ENCODE measurements around the gene NEU4.

Gene NEU4

DNA sequence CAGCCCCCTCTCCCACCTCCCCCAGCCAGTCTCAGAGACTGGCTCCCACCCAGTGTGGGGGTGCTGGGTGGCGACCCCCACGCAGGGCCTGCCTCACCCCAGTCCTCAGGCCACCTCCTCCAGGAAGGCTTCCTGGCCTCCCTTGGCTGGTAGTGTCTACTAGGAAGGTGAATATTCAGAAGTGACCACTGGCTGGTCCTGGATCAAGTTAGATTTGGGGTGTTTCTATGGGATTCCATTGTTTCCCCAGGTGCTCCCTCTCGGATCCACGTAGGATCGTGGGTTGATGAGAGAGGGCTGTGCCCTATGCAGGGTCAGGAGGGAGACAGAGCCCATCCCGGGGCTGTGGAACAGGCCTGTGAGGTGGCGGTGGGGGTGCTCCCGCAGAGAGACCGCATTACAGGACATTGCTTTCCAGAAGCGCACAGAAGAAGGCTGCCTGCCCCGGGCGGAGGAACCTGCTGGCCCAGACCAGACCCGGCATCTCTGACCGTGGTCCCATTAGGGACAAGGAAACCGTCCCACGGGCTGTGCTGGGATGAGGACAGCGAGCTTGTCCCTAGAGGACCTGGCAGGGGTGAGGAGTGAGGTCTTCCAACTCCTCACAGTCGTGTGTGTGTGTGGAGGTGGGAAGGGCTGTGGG is 46.4 kb downstream of the NEU4 start:
- TF ChIP-seq, protein P1, sequence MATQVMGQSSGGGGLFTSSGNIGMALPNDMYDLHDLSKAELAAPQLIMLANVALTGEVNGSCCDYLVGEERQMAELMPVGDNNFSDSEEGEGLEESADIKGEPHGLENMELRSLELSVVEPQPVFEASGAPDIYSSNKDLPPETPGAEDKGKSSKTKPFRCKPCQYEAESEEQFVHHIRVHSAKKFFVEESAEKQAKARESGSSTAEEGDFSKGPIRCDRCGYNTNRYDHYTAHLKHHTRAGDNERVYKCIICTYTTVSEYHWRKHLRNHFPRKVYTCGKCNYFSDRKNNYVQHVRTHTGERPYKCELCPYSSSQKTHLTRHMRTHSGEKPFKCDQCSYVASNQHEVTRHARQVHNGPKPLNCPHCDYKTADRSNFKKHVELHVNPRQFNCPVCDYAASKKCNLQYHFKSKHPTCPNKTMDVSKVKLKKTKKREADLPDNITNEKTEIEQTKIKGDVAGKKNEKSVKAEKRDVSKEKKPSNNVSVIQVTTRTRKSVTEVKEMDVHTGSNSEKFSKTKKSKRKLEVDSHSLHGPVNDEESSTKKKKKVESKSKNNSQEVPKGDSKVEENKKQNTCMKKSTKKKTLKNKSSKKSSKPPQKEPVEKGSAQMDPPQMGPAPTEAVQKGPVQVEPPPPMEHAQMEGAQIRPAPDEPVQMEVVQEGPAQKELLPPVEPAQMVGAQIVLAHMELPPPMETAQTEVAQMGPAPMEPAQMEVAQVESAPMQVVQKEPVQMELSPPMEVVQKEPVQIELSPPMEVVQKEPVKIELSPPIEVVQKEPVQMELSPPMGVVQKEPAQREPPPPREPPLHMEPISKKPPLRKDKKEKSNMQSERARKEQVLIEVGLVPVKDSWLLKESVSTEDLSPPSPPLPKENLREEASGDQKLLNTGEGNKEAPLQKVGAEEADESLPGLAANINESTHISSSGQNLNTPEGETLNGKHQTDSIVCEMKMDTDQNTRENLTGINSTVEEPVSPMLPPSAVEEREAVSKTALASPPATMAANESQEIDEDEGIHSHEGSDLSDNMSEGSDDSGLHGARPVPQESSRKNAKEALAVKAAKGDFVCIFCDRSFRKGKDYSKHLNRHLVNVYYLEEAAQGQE (IDR thresholded peaks at IDR 0.05; ENCODE audit: insufficient read depth in 1 of 2, low read depth in 2 of 2, low read length in 2 of 2): no peak
- TF ChIP-seq POLR2AphosphoS5 (IDR thresholded peaks at IDR 0.05; ENCODE audit: low read depth, low read length) (no peak), SIN3A (IDR thresholded peaks at IDR 0.05; ENCODE audit: borderline replicate concordance, insufficient read depth, low read length) (no peak), TAF1 (IDR thresholded peaks at IDR 0.05; ENCODE audit: borderline replicate concordance, insufficient read depth, low read length) (no peak), FOXP2 (optimal IDR thresholded peaks at IDR 0.05; ENCODE audit: borderline replicate concordance, extremely low read depth, extremely low read length, insufficient read depth) (no peak)

DNA sequence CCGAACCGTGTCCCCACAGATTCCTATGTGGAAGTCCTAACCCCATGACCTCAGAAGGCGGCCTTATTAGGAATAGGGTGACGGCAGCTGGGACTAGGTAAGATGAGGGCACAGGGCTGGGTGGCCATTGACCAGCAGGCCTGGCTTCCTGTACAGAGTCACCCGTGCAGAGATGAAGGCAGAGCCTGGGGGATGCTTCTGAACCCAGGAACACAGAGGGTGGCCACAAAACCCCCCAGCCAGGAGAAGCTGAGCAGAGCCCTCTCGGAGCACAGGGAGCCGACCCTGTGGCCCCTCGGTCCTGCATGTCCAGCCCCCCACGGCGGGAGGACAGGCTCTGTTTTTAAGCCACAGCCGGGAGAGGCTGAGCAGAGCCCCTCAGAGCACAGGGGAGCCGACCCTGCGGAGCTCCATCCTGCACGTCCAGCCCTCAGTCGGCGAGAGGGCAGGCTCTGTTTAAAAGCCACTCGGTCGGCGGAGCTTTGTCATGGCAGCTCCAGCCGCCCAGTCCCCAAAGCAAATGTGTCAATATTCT is 47.0 kb downstream of the NEU4 start:
- TF ChIP-seq FOXP2 (optimal IDR thresholded peaks at IDR 0.05; ENCODE audit: borderline replicate concordance, extremely low read depth, extremely low read length, insufficient read depth) (no peak), SIN3A (IDR thresholded peaks at IDR 0.05; ENCODE audit: borderline replicate concordance, insufficient read depth, low read length) (no peak), POLR2AphosphoS5 (IDR thresholded peaks at IDR 0.05; ENCODE audit: low read depth, low read length) (no peak), TAF1 (IDR thresholded peaks at IDR 0.05; ENCODE audit: borderline replicate concordance, insufficient read depth, low read length) (no peak)
- TF ChIP-seq, protein P1 (IDR thresholded peaks at IDR 0.05; ENCODE audit: insufficient read depth in 1 of 2, low read depth in 2 of 2, low read length in 2 of 2): no peak

DNA sequence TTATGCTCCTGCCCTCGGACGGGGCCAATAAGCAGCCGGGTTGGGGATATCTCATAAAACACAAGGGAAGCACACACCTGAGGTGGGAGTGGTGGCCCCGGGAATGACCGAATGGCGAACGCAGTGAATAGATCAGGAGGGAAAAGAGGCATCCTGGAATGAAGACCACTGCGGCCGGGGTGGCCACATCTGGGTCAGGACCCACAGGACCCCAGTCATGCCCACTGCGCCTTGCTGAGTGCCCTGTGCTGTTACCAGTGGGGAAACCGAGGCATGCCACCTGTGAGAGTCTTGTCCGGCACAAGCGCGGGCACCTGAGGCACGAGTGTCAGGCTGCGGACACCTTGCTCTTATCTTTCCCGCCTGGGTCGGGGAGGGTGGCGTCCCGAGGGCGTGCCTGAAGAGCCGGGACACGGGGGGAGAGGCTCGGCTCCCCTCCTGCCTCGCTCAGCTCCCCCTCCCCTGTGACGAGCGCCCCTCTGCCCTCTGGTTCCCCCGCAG is 48.1 kb downstream of the NEU4 start:
- TF ChIP-seq, protein P1 (IDR thresholded peaks at IDR 0.05; ENCODE audit: insufficient read depth in 1 of 2, low read depth in 2 of 2, low read length in 2 of 2): no peak
- TF ChIP-seq SIN3A (IDR thresholded peaks at IDR 0.05; ENCODE audit: borderline replicate concordance, insufficient read depth, low read length): no peak
- TF ChIP-seq TAF1 (IDR thresholded peaks at IDR 0.05; ENCODE audit: borderline replicate concordance, insufficient read depth, low read length): no peak
- no peak for TF ChIP-seq FOXP2 (optimal IDR thresholded peaks at IDR 0.05; ENCODE audit: borderline replicate concordance, extremely low read depth, extremely low read length, insufficient read depth)
- no peak for TF ChIP-seq POLR2AphosphoS5 (IDR thresholded peaks at IDR 0.05; ENCODE audit: low read depth, low read length)

DNA sequence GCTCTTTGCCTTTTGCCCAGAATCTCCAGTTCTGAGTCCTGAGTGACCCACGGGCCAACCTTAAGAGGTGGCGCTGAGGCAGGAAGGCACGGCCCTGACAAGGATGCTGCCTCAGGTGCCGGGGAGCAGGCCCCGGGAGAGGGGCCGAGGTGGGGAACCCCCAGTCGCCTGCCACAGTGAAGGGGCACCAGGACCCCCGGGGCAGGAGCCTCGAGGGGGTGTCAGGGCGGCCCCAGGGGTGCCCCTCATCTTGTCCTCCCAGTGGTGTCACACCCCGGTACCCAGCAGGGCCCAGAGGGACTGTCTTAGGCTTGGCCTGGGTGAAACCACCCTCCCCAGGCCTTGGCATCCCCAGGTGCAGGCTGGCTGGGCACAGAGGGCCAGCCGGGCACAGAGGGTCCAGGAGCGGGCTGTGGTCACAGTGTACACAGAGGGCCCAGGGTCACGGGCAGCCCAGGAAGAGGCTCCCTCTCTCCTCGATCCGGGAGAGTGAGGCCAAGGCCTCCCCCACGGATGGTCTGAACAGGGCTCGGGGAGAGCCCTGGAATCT is 48.7 kb downstream of the NEU4 start:
- TF ChIP-seq POLR2AphosphoS5 (IDR thresholded peaks at IDR 0.05; ENCODE audit: low read depth, low read length): no peak
- TF ChIP-seq TAF1 (IDR thresholded peaks at IDR 0.05; ENCODE audit: borderline replicate concordance, insufficient read depth, low read length): no peak
- no peak for TF ChIP-seq FOXP2 (optimal IDR thresholded peaks at IDR 0.05; ENCODE audit: borderline replicate concordance, extremely low read depth, extremely low read length, insufficient read depth)
- no peak for TF ChIP-seq SIN3A (IDR thresholded peaks at IDR 0.05; ENCODE audit: borderline replicate concordance, insufficient read depth, low read length)
- TF ChIP-seq, protein P1 (IDR thresholded peaks at IDR 0.05; ENCODE audit: insufficient read depth in 1 of 2, low read depth in 2 of 2, low read length in 2 of 2): no peak

Measured in PFSK-1 (cell line).